ENCODE results near the gene CKMT2.

CKMT2 gene

DNA sequence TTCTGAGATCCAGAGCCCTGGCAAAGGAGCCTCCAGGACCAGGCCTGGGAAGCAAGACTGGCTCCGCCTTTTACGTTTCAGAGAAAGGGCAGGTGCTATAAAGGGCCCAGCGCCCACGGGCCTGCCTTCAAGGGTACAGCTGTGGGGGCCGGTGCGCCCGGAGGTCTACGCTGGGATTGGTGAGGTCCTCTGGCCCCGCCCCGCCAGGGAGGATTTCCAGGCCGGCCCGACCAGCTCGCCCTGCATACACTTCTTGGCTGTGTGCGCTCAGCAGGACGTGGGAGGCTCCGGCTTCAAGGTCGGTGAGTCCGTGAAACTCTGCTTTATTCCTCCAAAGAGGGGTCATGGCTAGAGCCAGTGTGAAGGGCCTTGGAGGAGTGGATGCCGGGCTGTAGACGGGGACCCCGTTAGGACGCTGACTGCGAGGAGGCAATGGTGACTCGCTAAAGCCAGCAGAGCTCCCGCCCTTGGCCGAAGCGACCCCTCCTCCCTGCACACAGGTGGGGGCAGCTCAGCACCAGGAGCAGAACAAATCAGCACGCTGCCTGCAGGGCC, at the start of gene CKMT2:
Gene CKMT2 (plus strand): TSS at position 243 of the 555 bp plus-strand sequence. CDS start 17,811 bp downstream, outside the sequence.
- H3K27me3 ChIP-seq (ENCODE audit: insufficient read depth, low read length): no peaks in the 10 kb centered on the region
- no peaks in the 10 kb centered on the region for H3K36me3 ChIP-seq (ENCODE audit: insufficient read depth, low read depth, low read length)
- no peaks in the 10 kb centered on the region for H3K9me3 ChIP-seq (ENCODE audit: insufficient read depth, low read depth, low read length)
- no peak within 1 kb of the TSS for H3K27ac ChIP-seq (ENCODE audit: low read length)
- peak within 1 kb of the TSS; percentile 63; the same call in 1 of the 2 replicates for H3K9ac ChIP-seq (ENCODE audit: low read depth, low read length)
- peaks cover 15% of the 10 kb centered on the region for H3K4me1 ChIP-seq (ENCODE audit: insufficient read depth, low read length)
- H3K4me3 ChIP-seq (ENCODE audit: low read length): peak within 1 kb of the TSS; percentile 71

DNA sequence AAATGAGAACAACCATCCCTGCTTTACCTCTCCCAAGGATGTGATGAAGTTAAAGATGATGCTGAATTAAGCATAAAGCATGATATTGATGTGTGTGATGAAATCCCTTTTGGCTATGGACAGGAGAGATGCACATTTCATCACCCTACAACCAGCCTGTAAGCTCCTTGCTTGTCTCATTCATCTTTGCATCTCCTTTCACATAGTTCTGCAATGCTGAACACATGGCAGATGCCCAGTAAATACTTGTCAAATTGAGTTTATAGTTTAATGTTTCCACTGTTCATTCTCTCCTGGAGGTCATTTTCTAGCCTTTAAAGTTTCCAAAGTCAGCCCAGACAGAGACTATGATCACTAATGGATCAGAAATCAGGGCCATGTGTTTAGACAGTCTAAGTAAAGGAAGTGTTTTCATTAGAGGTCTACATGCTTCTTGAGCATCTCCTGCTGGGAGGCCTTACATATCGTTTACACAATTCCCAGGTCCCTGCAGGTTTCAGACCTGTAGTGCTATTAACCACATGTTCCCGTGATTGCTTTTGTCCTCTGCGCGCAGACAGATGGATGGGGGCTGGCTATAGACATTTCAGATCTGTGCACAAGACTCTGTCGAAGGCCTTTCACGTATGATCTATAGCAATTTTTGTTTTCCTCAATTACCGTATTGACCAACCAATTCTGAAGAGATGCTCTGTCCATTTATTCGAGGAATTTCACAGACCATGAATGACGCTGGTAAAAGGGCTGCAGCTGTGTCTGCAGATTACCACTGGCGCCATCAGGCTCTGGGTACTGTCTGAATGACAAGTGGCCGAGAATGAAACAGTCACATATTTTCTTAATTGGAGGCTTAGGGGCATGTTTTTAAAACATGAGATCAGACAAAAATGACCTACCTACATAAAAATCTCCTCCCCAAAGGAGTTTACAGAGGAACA, 49.0 kb upstream of the CKMT2 start:
- H3K27ac ChIP-seq (ENCODE audit: low read length): no peak overlapping the region
- H3K9me3 ChIP-seq (ENCODE audit: insufficient read depth, low read depth, low read length): no peaks in the 10 kb centered on the region
- H3K27me3 ChIP-seq (ENCODE audit: insufficient read depth, low read length): no peaks in the 10 kb centered on the region
- no peak overlapping the region for H3K9ac ChIP-seq (ENCODE audit: low read depth, low read length)
- no peaks in the 10 kb centered on the region for H3K36me3 ChIP-seq (ENCODE audit: insufficient read depth, low read depth, low read length)
- peaks cover 12% of the 10 kb centered on the region; the same call in 1 of the 2 replicates for H3K4me1 ChIP-seq (ENCODE audit: insufficient read depth, low read length)
- H3K4me3 ChIP-seq (ENCODE audit: low read length): no peak overlapping the region

DNA sequence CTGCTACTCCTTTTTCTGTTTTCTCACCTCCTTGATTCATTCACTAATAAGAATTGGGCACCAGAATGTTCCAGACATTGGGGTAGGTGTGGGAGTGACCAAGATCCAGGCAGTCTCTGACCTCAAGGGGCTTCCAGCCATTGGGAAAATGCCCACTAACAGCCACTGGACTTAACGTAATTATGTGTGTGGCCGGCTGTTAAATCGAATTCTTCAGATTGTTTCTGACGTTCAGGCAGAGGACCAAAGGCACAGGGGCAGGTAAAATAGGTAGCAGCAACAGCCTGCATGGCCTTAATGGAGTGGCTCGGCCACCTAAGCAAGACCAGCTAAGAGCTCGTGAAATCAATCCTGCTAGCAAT, 48.4 kb upstream of the CKMT2 start:
- Histone ChIP-seq H3K36me3 (ENCODE audit: insufficient read depth, low read depth, low read length) (no peaks in the 10 kb centered on the region), H3K27ac (ENCODE audit: low read length) (no peak overlapping the region), H3K9ac (ENCODE audit: low read depth, low read length) (no peak overlapping the region), H3K4me1 (ENCODE audit: insufficient read depth, low read length) (peaks cover 12% of the 10 kb centered on the region; the same call in 1 of the 2 replicates), H3K9me3 (ENCODE audit: insufficient read depth, low read depth, low read length) (no peaks in the 10 kb centered on the region), H3K27me3 (ENCODE audit: insufficient read depth, low read length) (no peaks in the 10 kb centered on the region), H3K4me3 (ENCODE audit: low read length) (no peak overlapping the region)

DNA sequence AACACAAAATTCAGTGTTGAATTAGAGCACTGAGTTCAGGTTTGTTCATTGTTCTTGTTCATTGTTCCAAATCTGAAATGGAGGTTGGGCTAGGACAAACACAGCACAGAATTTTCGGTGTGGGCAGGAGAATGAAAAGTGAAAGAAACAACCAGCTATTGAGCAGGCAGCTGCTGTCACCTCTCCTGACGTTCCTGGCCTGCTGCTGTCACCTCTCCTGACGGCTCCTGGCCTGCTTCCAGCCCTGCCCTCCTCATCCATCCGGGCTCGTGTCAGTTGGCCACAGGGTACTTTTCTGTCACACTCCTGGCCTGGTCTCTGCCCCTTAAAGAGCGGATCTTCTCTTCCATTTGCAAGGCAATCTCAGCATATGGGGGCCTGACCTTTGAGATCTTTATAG, 45.2 kb upstream of the CKMT2 start:
- no peaks in the 10 kb centered on the region for H3K36me3 ChIP-seq (ENCODE audit: insufficient read depth, low read depth, low read length)
- no peaks in the 10 kb centered on the region for H3K4me1 ChIP-seq (ENCODE audit: insufficient read depth, low read length)
- no peaks in the 10 kb centered on the region for H3K27me3 ChIP-seq (ENCODE audit: insufficient read depth, low read length)
- no peak overlapping the region for H3K9ac ChIP-seq (ENCODE audit: low read depth, low read length)
- no peak overlapping the region for H3K27ac ChIP-seq (ENCODE audit: low read length)
- H3K4me3 ChIP-seq (ENCODE audit: low read length): no peak overlapping the region
- no peaks in the 10 kb centered on the region for H3K9me3 ChIP-seq (ENCODE audit: insufficient read depth, low read depth, low read length)

DNA sequence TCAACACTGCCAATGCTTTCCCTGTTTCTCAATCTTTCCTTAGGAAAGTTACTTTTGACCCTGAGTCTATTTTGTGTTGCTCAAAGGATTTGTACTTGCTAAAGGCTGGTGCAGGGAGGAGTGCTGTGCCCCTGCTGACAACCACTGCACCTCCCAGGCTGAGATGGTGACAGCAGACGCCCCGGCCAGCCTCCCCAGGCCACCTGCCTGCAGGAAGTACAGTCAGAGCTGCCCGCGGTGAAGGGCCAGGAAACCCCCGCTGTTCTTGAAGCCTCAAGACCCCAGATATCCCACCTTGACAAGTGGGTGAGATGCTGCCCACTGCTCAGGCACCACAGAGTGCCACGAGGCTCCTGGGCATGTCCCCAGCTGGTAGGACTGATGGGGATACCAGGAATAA, 44.2 kb upstream of the CKMT2 start:
- Histone ChIP-seq H3K27ac (ENCODE audit: low read length) (no peak overlapping the region), H3K9ac (ENCODE audit: low read depth, low read length) (no peak overlapping the region), H3K4me3 (ENCODE audit: low read length) (no peak overlapping the region), H3K9me3 (ENCODE audit: insufficient read depth, low read depth, low read length) (no peaks in the 10 kb centered on the region), H3K36me3 (ENCODE audit: insufficient read depth, low read depth, low read length) (no peaks in the 10 kb centered on the region), H3K27me3 (ENCODE audit: insufficient read depth, low read length) (no peaks in the 10 kb centered on the region), H3K4me1 (ENCODE audit: insufficient read depth, low read length) (no peaks in the 10 kb centered on the region)

DNA sequence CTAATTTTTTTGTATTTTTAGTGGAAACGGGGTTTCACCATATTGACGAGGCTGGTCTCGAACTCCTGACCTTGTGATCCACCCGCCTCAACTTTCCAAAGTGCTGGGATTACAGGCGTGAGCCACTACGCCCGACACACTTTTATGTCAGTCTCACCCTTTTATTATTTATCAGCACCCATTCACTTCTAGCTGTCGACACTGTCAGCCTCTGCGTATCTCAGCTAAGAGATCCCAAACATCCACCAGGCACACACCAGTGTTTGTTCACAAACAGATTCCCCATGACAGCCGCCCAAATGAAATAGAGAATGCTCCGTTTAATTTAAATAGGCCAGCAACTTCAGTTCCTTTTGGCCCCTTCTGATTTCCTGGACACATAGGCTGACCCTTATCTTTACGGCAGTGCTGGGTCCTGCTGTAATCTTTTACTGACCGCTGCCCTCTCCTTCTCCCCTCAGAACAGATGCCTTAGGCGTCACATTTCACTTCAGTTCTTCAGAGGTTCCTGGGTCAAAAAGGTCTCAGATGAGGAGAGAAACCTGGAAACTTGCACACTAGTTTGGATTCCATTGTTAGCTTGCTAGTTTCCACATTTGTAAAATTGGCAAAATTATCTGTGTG, 43.1 kb upstream of the CKMT2 start:
- H3K27me3 ChIP-seq (ENCODE audit: insufficient read depth, low read length): peaks cover 7% of the 10 kb centered on the region; the same call in 1 of the 2 replicates
- H3K9ac ChIP-seq (ENCODE audit: low read depth, low read length): no peak overlapping the region
- H3K9me3 ChIP-seq (ENCODE audit: insufficient read depth, low read depth, low read length): no peaks in the 10 kb centered on the region
- peaks cover 5% of the 10 kb centered on the region; the same call in 1 of the 2 replicates for H3K4me1 ChIP-seq (ENCODE audit: insufficient read depth, low read length)
- no peaks in the 10 kb centered on the region for H3K36me3 ChIP-seq (ENCODE audit: insufficient read depth, low read depth, low read length)
- H3K27ac ChIP-seq (ENCODE audit: low read length): no peak overlapping the region
- no peak overlapping the region for H3K4me3 ChIP-seq (ENCODE audit: low read length)

- H3K27me3 ChIP-seq (ENCODE audit: insufficient read depth, low read length): peaks cover 7% of the 10 kb centered on the region; the same call in 1 of the 2 replicates
- no peak overlapping the region for H3K9ac ChIP-seq (ENCODE audit: low read depth, low read length)
- H3K36me3 ChIP-seq (ENCODE audit: insufficient read depth, low read depth, low read length): no peaks in the 10 kb centered on the region
- no peak overlapping the region for H3K4me3 ChIP-seq (ENCODE audit: low read length)
- H3K27ac ChIP-seq (ENCODE audit: low read length): no peak overlapping the region
- H3K4me1 ChIP-seq (ENCODE audit: insufficient read depth, low read length): peaks cover 5% of the 10 kb centered on the region; the same call in 1 of the 2 replicates
- no peaks in the 10 kb centered on the region for H3K9me3 ChIP-seq (ENCODE audit: insufficient read depth, low read depth, low read length)
Measured at GRCh38 chr5:81191726-81192372, 41.3 kb upstream of the CKMT2 start.

DNA sequence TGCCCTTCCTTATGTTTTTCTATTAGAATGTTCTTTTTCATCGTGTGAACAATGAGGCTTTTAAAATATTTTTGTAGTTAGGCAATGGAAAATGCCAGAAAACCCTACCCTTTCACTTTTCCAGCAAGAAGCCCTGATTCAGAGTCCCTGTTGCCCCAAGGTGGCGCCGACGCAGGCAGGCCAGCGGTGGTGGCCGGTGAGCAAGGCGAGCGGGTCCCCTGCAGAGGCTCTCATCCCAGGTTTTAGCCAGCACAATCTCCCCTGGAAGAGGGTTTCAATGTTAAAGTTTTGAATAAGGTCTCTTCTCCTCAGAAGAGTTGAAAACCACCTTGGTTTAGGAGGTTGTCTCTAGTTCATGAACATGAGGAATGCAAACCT, 40.8 kb upstream of the CKMT2 start:
- peaks cover 7% of the 10 kb centered on the region; the same call in 1 of the 2 replicates for H3K27me3 ChIP-seq (ENCODE audit: insufficient read depth, low read length)
- H3K9ac ChIP-seq (ENCODE audit: low read depth, low read length): no peak overlapping the region
- no peaks in the 10 kb centered on the region for H3K9me3 ChIP-seq (ENCODE audit: insufficient read depth, low read depth, low read length)
- H3K4me1 ChIP-seq (ENCODE audit: insufficient read depth, low read length): peaks cover 5% of the 10 kb centered on the region; the same call in 1 of the 2 replicates
- H3K27ac ChIP-seq (ENCODE audit: low read length): no peak overlapping the region
- H3K4me3 ChIP-seq (ENCODE audit: low read length): no peak overlapping the region
- no peaks in the 10 kb centered on the region for H3K36me3 ChIP-seq (ENCODE audit: insufficient read depth, low read depth, low read length)

- H3K27ac ChIP-seq (ENCODE audit: low read length): no peak overlapping the region
- no peak overlapping the region for H3K9ac ChIP-seq (ENCODE audit: low read depth, low read length)
- H3K4me1 ChIP-seq (ENCODE audit: insufficient read depth, low read length): peaks cover 5% of the 10 kb centered on the region; the same call in 1 of the 2 replicates
- peak overlapping the region; percentile 43; the same call in 1 of the 2 replicates for H3K4me3 ChIP-seq (ENCODE audit: low read length)
- no peaks in the 10 kb centered on the region for H3K9me3 ChIP-seq (ENCODE audit: insufficient read depth, low read depth, low read length)
- H3K36me3 ChIP-seq (ENCODE audit: insufficient read depth, low read depth, low read length): no peaks in the 10 kb centered on the region
- peaks cover 7% of the 10 kb centered on the region; the same call in 1 of the 2 replicates for H3K27me3 ChIP-seq (ENCODE audit: insufficient read depth, low read length)
Measured at GRCh38 chr5:81194633-81195334, 38.3 kb upstream of the CKMT2 start.

DNA sequence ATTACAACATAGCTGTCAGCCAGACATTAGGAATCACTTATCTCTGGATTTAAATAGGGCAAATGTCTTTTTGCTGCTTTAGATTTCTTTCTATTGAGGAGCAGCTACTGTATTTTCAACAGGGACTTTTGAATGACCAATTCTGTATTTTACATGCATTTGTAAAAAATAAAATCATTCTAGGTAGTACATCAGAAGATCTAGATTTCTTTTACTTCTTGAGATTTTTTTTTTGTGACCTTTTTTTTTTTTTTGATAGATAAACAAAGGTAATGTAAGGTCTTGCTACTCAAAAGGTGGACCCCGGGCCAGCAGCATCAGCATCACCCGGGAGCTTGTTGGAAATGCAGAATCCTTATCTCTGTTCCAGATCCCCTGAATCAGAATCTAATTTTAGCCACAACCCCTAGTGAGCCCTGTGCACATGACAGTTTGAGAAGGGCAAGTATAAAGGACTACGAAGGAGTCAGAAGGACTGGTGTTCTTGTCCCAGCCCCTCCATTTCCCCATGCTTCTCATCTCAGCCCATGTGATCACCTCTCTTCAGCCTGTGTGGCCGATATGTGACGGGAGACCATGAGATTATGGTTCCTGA, 37.7 kb upstream of the CKMT2 start:
- no peak overlapping the region for H3K9ac ChIP-seq (ENCODE audit: low read depth, low read length)
- H3K4me1 ChIP-seq (ENCODE audit: insufficient read depth, low read length): peaks cover 5% of the 10 kb centered on the region; the same call in 1 of the 2 replicates
- H3K27ac ChIP-seq (ENCODE audit: low read length): no peak overlapping the region

More for the DNA sequence above, 37.7 kb upstream of the CKMT2 start:
- no peaks in the 10 kb centered on the region for H3K36me3 ChIP-seq (ENCODE audit: insufficient read depth, low read depth, low read length)
- H3K4me3 ChIP-seq (ENCODE audit: low read length): no peak overlapping the region
- H3K9me3 ChIP-seq (ENCODE audit: insufficient read depth, low read depth, low read length): no peaks in the 10 kb centered on the region
- peaks cover 7% of the 10 kb centered on the region; the same call in 1 of the 2 replicates for H3K27me3 ChIP-seq (ENCODE audit: insufficient read depth, low read length)
